Panc1 (cell line): Measurements from ENCODE around the gene MCM3AP. TPM values are rescaled to one million over a fixed set of nuclear protein-coding genes. Genes with fewer than 3 reads are reported as not detected.

Experiments used
- ATAC-seq: fragments of 200-7000 bp; cut with Tn5 transposase; 2 replicates; pipeline ENCODE4 v1.9.1; 2020; ENCODE audit warnings: mild to moderate bottlenecking, moderate library complexity
- BruUV-seq: library from RNA; stranded (reverse); fragments of 400-500 nt; replicated peaks from 2 replicates; lab custom pipeline; 2021; lab: Mats Ljungman, UMichigan
- CTCF ChIA-PET: fragments of 300-600 bp; sonication (Branson Sonifier 250); formaldehyde crosslinking; loops from one replicate; lab custom pipeline; 2022; ENCODE audit warnings: antibody characterized with exemption; lab: Charles Lee
- POLR2A ChIA-PET: fragments of 300-600 bp; sonication (Branson Sonifier 250); formaldehyde crosslinking; loops from one replicate; lab custom pipeline; 2022; ENCODE audit warnings: antibody characterized with exemption; lab: Charles Lee
- DNase-seq: peaks from one replicate; pipeline ENCODE4 v3.0.0-alpha.2; 2010; ENCODE audit warnings: low read depth, low spot score
- H3K27ac ChIP-seq: 2 replicates; pipeline ENCODE4 v1.5.1; 2011; ENCODE audit warnings: mild to moderate bottlenecking, low read length, inconsistent platforms
- H3K27me3 ChIP-seq: fragments of 200-500 bp; sonication (Bioruptor generic); 2 replicates; pipeline ENCODE4 v1.6.0; 2014; ENCODE audit warnings: low read length, inconsistent platforms; ENCODE audit not compliant: control insufficient read depth, insufficient read depth
- H3K36me3 ChIP-seq: fragments of 200-500 bp; sonication (Bioruptor generic); 2 replicates; pipeline ENCODE4 v1.5.1; 2014; ENCODE audit warnings: inconsistent platforms, mild to moderate bottlenecking, low read length, moderate library complexity; ENCODE audit not compliant: control insufficient read depth, insufficient read depth
- H3K4me1 ChIP-seq: 2 replicates; pipeline ENCODE4 v1.5.1; 2011; ENCODE audit warnings: inconsistent platforms, mild to moderate bottlenecking, low read length, moderate library complexity; ENCODE audit not compliant: control insufficient read depth, insufficient read depth
- H3K4me3 ChIP-seq, 2 experiments: 2 replicates each; pipeline ENCODE4 v1.5.1; 2011 to 2012; ENCODE audit warnings: low read depth in 2 of 2, low read length in 2 of 2, mild to moderate bottlenecking in 2 of 2, inconsistent platforms in 1 of 2, moderate library complexity in 1 of 2
- H3K9me3 ChIP-seq: fragments of 200-500 bp; sonication (Bioruptor generic); 2 replicates; pipeline ENCODE4 v1.5.1; 2014; ENCODE audit warnings: low read depth, mild to moderate bottlenecking, inconsistent platforms, low read length, moderate library complexity; ENCODE audit not compliant: control insufficient read depth, insufficient read depth
- POLR2AphosphoS5 ChIP-seq: IDR thresholded peaks from 2 replicates; pipeline ENCODE4 v1.6.1; 2012; ENCODE audit warnings: mild to moderate bottlenecking, low read depth, low read length, moderate library complexity
- SIN3A ChIP-seq: IDR thresholded peaks from 2 replicates; pipeline ENCODE4 v1.6.1; 2012; ENCODE audit warnings: low read depth, mild to moderate bottlenecking, low read length, moderate library complexity, borderline replicate concordance; ENCODE audit not compliant: insufficient read depth
- TCF7L2 ChIP-seq: IDR thresholded peaks from 2 replicates; pipeline ENCODE4 v1.6.1; 2011; ENCODE audit warnings: mild to moderate bottlenecking, low read depth, low read length, inconsistent platforms
- in situ Hi-C: cut with HindIII; loops from 2 replicates; pipeline ENCODE4 v1.10.0; 2016; ENCODE audit warnings: low sequenced_read_pairs, low pct_unique_long_range_greater_than_20kb
- intact Hi-C: fragments of 100-400 bp; cut with micrococcal nuclease; formaldehyde crosslinking; loops from one replicate; pipeline ENCODE4 v1.10.0; 2022; ENCODE audit not compliant: unreplicated experiment
- total RNA-seq: library from RNA; stranded (reverse); gene quantifications from one replicate; pipeline ENCODE4 v1.2.1, GENCODE V29; 2021; ENCODE audit not compliant: unreplicated experiment
- TF ChIP-seq, protein P1 (sequence below), 2 experiments: IDR thresholded peaks; 2 replicates each; pipeline ENCODE4 v1.6.1; 2011 to 2012; ENCODE audit warnings: low read depth in 2 of 2, control low read depth in 1 of 2, low read length in 1 of 2, mild to moderate bottlenecking in 1 of 2, moderate library complexity in 1 of 2; ENCODE audit not compliant: insufficient read depth in 1 of 2
- TF ChIP-seq, protein P2 (sequence below): fragments of 450-650 bp; IDR thresholded peaks from 2 replicates; pipeline ENCODE4 v1.5.1; 2017; ENCODE audit warnings: mild to moderate bottlenecking

MCM3AP gene
- total RNA-seq, 1 experiment from 2014 or later = 95.0 TPM

DNA sequence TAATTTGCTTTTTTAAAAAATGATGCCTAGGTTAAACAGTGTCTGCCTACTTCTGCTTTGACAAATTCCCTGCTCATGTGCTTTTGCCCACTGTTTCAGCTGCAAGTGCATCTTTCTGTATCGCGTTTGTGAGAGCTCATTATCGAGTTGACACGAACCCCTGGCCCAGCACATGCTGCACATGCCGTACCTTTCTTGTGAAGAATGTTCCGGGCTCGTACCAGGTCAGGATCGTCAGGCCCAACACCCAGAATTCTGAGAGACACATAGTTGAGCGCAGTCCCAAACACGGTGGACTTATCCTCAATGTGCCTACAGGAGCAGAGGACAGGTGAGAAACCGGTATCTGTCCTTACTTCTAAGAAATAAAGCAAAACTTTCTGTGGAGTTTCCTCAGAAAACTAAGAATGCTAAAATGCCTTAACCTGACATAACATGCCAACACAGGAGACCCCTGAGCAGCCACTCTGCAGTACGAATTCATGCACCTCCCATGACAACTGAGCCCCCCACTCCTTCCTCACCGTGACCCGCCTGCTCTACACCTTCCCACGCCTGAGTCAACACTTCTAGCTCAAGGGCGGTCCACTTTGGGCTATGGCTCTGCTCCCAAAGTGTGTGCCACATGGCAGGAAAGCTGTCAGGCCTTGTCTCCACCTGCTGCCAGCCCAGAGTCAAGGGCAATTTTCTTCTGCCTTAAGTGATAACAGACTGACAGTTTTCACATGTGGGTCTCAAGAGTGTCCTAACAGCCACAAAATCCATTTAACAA, 63.6 kb downstream of the MCM3AP start:
- no peak for TF ChIP-seq POLR2AphosphoS5

DNA sequence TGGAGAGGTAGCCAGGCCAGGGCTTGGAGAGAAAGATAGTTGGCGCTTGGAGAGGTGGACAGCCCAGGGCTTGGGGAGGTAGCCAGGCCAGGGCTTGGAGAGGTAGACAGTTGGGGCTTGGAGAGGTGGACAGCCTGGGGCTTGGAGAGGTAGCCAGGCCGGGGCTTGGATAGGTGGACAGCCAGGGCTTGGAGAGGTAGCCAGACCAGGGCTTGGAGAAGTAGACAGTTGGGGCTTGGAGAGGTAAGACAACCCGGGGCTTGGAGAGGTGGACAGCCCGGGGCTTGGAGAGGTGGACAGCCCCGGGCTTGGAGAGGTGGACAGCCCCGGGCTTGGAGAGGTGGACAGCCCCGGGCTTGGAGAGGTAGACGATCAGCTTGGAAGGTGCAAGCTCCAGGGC, 64.6 kb downstream of the MCM3AP start:
- no peaks in the 10 kb centered on the region for H3K9me3 ChIP-seq
- H3K4me1 ChIP-seq = no peaks in the 10 kb centered on the region
- intact Hi-C loops (no loop called here), in situ Hi-C loops (no loop called here)
- ChIA-PET CTCF (no interaction called here), POLR2A (no interaction called here)
- no peaks in the 10 kb centered on the region for H3K36me3 ChIP-seq
- ATAC-seq = no peak
- H3K27me3 ChIP-seq = no peaks in the 10 kb centered on the region
- H3K27ac ChIP-seq = no peak overlapping the region
- no peak for TF ChIP-seq POLR2AphosphoS5
- TF ChIP-seq, protein P1, sequence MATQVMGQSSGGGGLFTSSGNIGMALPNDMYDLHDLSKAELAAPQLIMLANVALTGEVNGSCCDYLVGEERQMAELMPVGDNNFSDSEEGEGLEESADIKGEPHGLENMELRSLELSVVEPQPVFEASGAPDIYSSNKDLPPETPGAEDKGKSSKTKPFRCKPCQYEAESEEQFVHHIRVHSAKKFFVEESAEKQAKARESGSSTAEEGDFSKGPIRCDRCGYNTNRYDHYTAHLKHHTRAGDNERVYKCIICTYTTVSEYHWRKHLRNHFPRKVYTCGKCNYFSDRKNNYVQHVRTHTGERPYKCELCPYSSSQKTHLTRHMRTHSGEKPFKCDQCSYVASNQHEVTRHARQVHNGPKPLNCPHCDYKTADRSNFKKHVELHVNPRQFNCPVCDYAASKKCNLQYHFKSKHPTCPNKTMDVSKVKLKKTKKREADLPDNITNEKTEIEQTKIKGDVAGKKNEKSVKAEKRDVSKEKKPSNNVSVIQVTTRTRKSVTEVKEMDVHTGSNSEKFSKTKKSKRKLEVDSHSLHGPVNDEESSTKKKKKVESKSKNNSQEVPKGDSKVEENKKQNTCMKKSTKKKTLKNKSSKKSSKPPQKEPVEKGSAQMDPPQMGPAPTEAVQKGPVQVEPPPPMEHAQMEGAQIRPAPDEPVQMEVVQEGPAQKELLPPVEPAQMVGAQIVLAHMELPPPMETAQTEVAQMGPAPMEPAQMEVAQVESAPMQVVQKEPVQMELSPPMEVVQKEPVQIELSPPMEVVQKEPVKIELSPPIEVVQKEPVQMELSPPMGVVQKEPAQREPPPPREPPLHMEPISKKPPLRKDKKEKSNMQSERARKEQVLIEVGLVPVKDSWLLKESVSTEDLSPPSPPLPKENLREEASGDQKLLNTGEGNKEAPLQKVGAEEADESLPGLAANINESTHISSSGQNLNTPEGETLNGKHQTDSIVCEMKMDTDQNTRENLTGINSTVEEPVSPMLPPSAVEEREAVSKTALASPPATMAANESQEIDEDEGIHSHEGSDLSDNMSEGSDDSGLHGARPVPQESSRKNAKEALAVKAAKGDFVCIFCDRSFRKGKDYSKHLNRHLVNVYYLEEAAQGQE (IDR thresholded peaks at IDR 0.05; ENCODE audit: insufficient read depth in 1 of 2, low read depth in 2 of 2, low read length in 1 of 2) = no peak
- TF ChIP-seq, protein P2, sequence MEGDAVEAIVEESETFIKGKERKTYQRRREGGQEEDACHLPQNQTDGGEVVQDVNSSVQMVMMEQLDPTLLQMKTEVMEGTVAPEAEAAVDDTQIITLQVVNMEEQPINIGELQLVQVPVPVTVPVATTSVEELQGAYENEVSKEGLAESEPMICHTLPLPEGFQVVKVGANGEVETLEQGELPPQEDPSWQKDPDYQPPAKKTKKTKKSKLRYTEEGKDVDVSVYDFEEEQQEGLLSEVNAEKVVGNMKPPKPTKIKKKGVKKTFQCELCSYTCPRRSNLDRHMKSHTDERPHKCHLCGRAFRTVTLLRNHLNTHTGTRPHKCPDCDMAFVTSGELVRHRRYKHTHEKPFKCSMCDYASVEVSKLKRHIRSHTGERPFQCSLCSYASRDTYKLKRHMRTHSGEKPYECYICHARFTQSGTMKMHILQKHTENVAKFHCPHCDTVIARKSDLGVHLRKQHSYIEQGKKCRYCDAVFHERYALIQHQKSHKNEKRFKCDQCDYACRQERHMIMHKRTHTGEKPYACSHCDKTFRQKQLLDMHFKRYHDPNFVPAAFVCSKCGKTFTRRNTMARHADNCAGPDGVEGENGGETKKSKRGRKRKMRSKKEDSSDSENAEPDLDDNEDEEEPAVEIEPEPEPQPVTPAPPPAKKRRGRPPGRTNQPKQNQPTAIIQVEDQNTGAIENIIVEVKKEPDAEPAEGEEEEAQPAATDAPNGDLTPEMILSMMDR = no peak
- no peak overlapping the region for H3K4me3 ChIP-seq
- no peak for DNase-seq
- BruUV-seq = no TSS peak

More for the DNA sequence above, 63.6 kb downstream of the MCM3AP start:
- CTCF ChIA-PET = no interaction called here
- in situ Hi-C loops = no loop called here
- no peak for DNase-seq
- Histone ChIP-seq H3K4me3 (no peak overlapping the region), H3K36me3 (no peaks in the 10 kb centered on the region), H3K4me1 (peaks cover 7% of the 10 kb centered on the region), H3K27ac (no peak overlapping the region), H3K27me3 (no peaks in the 10 kb centered on the region), H3K9me3 (no peaks in the 10 kb centered on the region)
- POLR2A ChIA-PET = no interaction called here
- BruUV-seq = no TSS peak
- ATAC-seq = no peak
- intact Hi-C loops = no loop called here

DNA sequence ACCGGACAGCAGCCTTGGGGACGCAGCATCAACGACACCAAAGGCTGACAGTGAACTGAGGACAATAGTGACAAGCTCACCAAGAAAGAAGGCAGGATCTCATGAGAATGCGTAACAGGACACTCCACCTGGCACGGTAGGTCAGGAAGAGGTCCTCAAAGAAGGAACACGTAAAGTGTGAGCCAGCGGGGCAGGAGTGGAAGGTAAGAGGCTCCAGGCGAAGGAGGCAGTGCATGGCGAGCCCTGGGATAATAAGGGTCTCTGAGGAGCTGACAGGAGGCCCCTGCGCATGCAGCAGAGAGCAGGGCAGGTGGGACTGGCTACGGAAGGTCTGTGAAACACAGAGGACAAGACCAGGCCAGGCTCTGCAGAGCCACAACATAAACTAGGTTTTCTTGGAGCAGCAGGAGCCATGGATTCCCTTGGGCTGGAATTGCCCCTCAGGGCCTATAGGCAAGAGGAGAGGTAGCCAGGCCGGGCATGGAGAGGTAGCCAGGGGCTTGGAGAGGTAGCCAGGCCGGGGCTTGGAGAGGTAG, 65.1 kb downstream of the MCM3AP start:
- no peaks in the 10 kb centered on the region for H3K36me3 ChIP-seq

More for the DNA sequence above, 65.1 kb downstream of the MCM3AP start:
- DNase-seq (no peak), ATAC-seq (no peak)
- no peak overlapping the region for H3K27ac ChIP-seq
- no peaks in the 10 kb centered on the region for H3K9me3 ChIP-seq
- BruUV-seq = no TSS peak
- in situ Hi-C loops (no loop called here), intact Hi-C loops (no loop called here)
- H3K4me1 ChIP-seq = no peaks in the 10 kb centered on the region
- CTCF ChIA-PET = no interaction called here
- TF ChIP-seq, protein P1 (IDR thresholded peaks at IDR 0.05; ENCODE audit: insufficient read depth in 1 of 2, low read depth in 2 of 2, low read length in 1 of 2) = no peak
- TF ChIP-seq TCF7L2 (no peak), SIN3A (no peak), POLR2AphosphoS5 (no peak)
- TF ChIP-seq, protein P2 = no peak
- no peak overlapping the region for H3K4me3 ChIP-seq
- POLR2A ChIA-PET = no interaction called here
- no peaks in the 10 kb centered on the region for H3K27me3 ChIP-seq
